K562 (cell line): Measurements from ENCODE around the gene KRT14. TPM values are rescaled to one million over a fixed set of nuclear protein-coding genes. Genes with fewer than 3 reads are reported as not detected.

ENCODE experiments used
- ATAC-seq: fragments of 200-7000 bp; cut with Tn5 transposase; 3 replicates; pipeline ENCODE4 v1.9.1; 2020; ENCODE audit warnings: moderate library complexity
- BruUV-seq: library from RNA; stranded (reverse); fragments of 400-500 nt; replicated peaks from 2 replicates; lab custom pipeline; 2021; lab: Mats Ljungman, UMichigan
- CTCF ChIA-PET: fragments of 300-600 bp; formaldehyde crosslinking; extraction: SDS; loops from one replicate; lab custom pipeline; 2021; ENCODE audit warnings: low intra/inter-chr PET ratio; lab: Yijun Ruan, JAX
- POLR2A ChIA-PET: fragments of 300-600, 350-650 bp; sonication (Branson Sonifier 250); formaldehyde crosslinking; extraction: SDS; loops from one replicate; lab custom pipeline; 2021; ENCODE audit warnings: antibody characterized with exemption, inconsistent platforms; lab: Yijun Ruan, JAX
- DNase-seq, 4 experiments: peaks; one replicate each; pipeline versions ENCODE4 v3.0.0 to v3.0.0-alpha.2; 2011 to 2018; ENCODE audit warnings: low spot score in 3 of 4, mixed read lengths in 3 of 4; ENCODE audit errors: extremely low read depth in 1 of 4
- FAIRE-seq: peaks from 2 replicates; lab custom pipeline; 2011; peaks lifted over from hg19 to GRCh38; lab: Jason Lieb, UNC
- H2AFZ ChIP-seq: 2 replicates; pipeline ENCODE4 v1.6.0; 2011; ENCODE audit warnings: low read depth, low read length, control low read depth, inconsistent platforms
- H3K27ac ChIP-seq: fragments of 200-600 bp; 3 replicates; pipeline ENCODE4 v1.8.0; 2011; ENCODE audit warnings: low read depth, mild to moderate bottlenecking, control low read depth, inconsistent platforms, low read length, moderate library complexity, mixed read lengths; ENCODE audit errors: extremely low read depth
- H3K27me3 ChIP-seq, 2 experiments: fragments of 300-600 bp in 1 of 2; 2 replicates in 1 of 2; 3 replicates in 1 of 2; pipeline versions ENCODE4 v1.6.0 to v1.8.0; 2011; ENCODE audit warnings: inconsistent platforms in 2 of 2, low read length in 2 of 2, mild to moderate bottlenecking in 1 of 2, mixed read lengths in 1 of 2, moderate library complexity in 1 of 2; ENCODE audit not compliant: control insufficient read depth in 2 of 2, insufficient read depth in 2 of 2
- H3K36me3 ChIP-seq: fragments of 300-600 bp; 3 replicates; pipeline ENCODE4 v1.8.0; 2011; ENCODE audit warnings: mild to moderate bottlenecking, low read length, inconsistent platforms; ENCODE audit not compliant: control insufficient read depth, insufficient read depth
- H3K4me1 ChIP-seq, 2 experiments: fragments of 200-600 bp in 1 of 2; replicated peaks in 1 of 2; 2 replicates in 1 of 2; 3 replicates in 1 of 2; pipeline versions ENCODE4 v1.5.1 to v1.8.0; 2011; ENCODE audit warnings: inconsistent platforms in 2 of 2, low read length in 2 of 2, mild to moderate bottlenecking in 1 of 2, mixed read lengths in 1 of 2, moderate library complexity in 1 of 2; ENCODE audit not compliant: control insufficient read depth in 2 of 2, insufficient read depth in 2 of 2
- H3K4me2 ChIP-seq: 2 replicates; pipeline ENCODE4 v1.6.1; 2011; ENCODE audit warnings: low read length, control low read depth, inconsistent platforms, mixed read lengths; ENCODE audit not compliant: insufficient read depth
- H3K4me3 ChIP-seq: fragments of 200-600 bp; sonication (generic), shearing (Covaris generic); 2 replicates; pipeline ENCODE4 v1.5.1; 2016; ENCODE audit warnings: control low read depth, inconsistent platforms
- H3K79me2 ChIP-seq: fragments of 200-600 bp; 3 replicates; pipeline ENCODE4 v1.8.0; 2011; ENCODE audit warnings: low read length, inconsistent platforms; ENCODE audit not compliant: control insufficient read depth, insufficient read depth
- H3K9ac ChIP-seq, 2 experiments: 2 replicates each; pipeline versions ENCODE4 v1.6.0 to v1.6.1; 2011; ENCODE audit warnings: low read depth in 2 of 2, low read length in 2 of 2, control low read depth in 1 of 2, inconsistent platforms in 1 of 2, mild to moderate bottlenecking in 1 of 2, mixed read lengths in 1 of 2; ENCODE audit not compliant: insufficient read depth in 1 of 2
- H3K9me1 ChIP-seq: one replicate; pipeline ENCODE4 v1.6.0; 2011; ENCODE audit warnings: inconsistent platforms, mild to moderate bottlenecking, low read length, moderate library complexity; ENCODE audit not compliant: control insufficient read depth, insufficient read depth
- H3K9me3 ChIP-seq: replicated peaks from 2 replicates; pipeline ENCODE4 v1.5.1; 2011; ENCODE audit warnings: low read depth, low read length, inconsistent platforms; ENCODE audit not compliant: control insufficient read depth, insufficient read depth
- H4K20me1 ChIP-seq: replicated peaks from 2 replicates; pipeline ENCODE4 v1.6.1; 2011; ENCODE audit warnings: low read length, inconsistent platforms, mixed read lengths; ENCODE audit not compliant: control insufficient read depth, insufficient read depth
- CBX5 ChIP-seq: IDR thresholded peaks from 2 replicates; pipeline ENCODE4 v1.6.1; 2014; ENCODE audit warnings: low read depth, borderline replicate concordance
- PRDM10 ChIP-seq: fragments of 450-650 bp; IDR thresholded peaks from 2 replicates; pipeline ENCODE4 v1.6.1; 2018; ENCODE audit not compliant: partially characterized antibody
- RREB1 ChIP-seq: fragments of 250-450 bp; sonication (Bioruptor Pico); IDR thresholded peaks from 2 replicates; pipeline ENCODE4 v1.4.0; 2020
- WGBS: fragments of 100-300 bp; shearing (Covaris generic); methylation state at CpG from one replicate; pipeline ENCODE4 v1.1.6; 2016; ENCODE audit warnings: low coverage, mixed read lengths; ENCODE audit not compliant: insufficient coverage; ENCODE audit errors: missing lambda C conversion rate; 5-methylcytosine and 5-hydroxymethylcytosine counted together
- in situ Hi-C: fragments of 300-500 bp; cut with MboI; formaldehyde crosslinking; loops from 4 replicates; pipeline ENCODE4 v1.15.0; 2018; ENCODE audit warnings: inconsistent platforms, mixed read lengths
- intact Hi-C: fragments of 100-400 bp; cut with micrococcal nuclease; formaldehyde crosslinking; loops from 2 replicates; pipeline ENCODE4 v1.14.2; 2022
- polyA plus RNA-seq, 8 experiments: library from polyadenylated mRNA; depleted of rRNA in 4 of 8; stranded (reverse) in 5 of 8; unstranded in 3 of 8; fragments of >200 nt; fragmentation: Nextera tagmentation in 2 of 8; fragmentation: Illumina TruSeq in 1 of 8; extraction: Ambion mirVana in 2 of 8; extraction: Trizol in 1 of 8; gene quantifications; 2 replicates each; pipeline versions ENCODE4 v1.2.1 to v1.2.3, GENCODE V29; 2011 to 2014; ENCODE audit warnings: inconsistent platforms in 1 of 8, missing spikeins in 1 of 8
- total RNA-seq, 7 experiments: library from RNA; depleted of rRNA in 6 of 7; stranded (reverse); fragments of >200 nt in 6 of 7; fragmentation: Illumina TruSeq in 2 of 7; extraction: Trizol in 2 of 7; gene quantifications; 2 replicates each; pipeline versions ENCODE4 v1.2.1 to v1.2.3, GENCODE V29; 2011 to 2021; ENCODE audit warnings: low replicate concordance in 1 of 7

Gene KRT14
- total and polyA plus RNA-seq, 9 of the 15 experiments (the other 6 are each of a cell fraction or from before 2014, with no cell fraction given), result 0.22 TPM; not detected in 8

GRCh38 chr17:41634639-41635038, 47.9 kb upstream of the KRT14 start:
- Histone ChIP-seq H3K4me3 (no peak overlapping the region), H3K4me2 (no peak overlapping the region), H3K9ac (peak overlapping the region in 1 of 2 experiments; percentile 50; a peak in 1 of 4 replicates), H3K9me3 (no peaks in the 10 kb centered on the region), H4K20me1 (peaks cover 5% of the 10 kb centered on the region; the same call in 1 of the 2 replicates), H3K27me3 (peaks cover 0 to 5% of the 10 kb centered on the region in 2 experiments; a peak in 2 of 5 replicates), H3K36me3 (no peaks in the 10 kb centered on the region), H3K9me1 (no peaks in the 10 kb centered on the region), H3K79me2 (no peaks in the 10 kb centered on the region), H2AFZ (peak overlapping the region; percentile 38), H3K27ac (no peak overlapping the region), H3K4me1 (peaks cover 3 to 28% of the 10 kb centered on the region in 2 experiments; a peak in 3 of 5 replicates)
- intact Hi-C loops (no loop called here), in situ Hi-C loops (no loop called here)
- DNase-seq (no peak), ATAC-seq (peak; percentile 39), FAIRE-seq (no peak)
- no TSS peak for BruUV-seq
- WGBS, result 18% methylated on average over 7 of the region's 7 CpGs
- CTCF ChIA-PET, result no interaction called here
- POLR2A ChIA-PET, result interaction anchor here (2.0 kb wide), 1 partner anchor 54 kb away, joined by 6 read pairs; the partner anchor contains the start of gene EIF1
- TF ChIP-seq RREB1 (no peak), CBX5 (no peak), PRDM10 (peak; percentile 45)
